GM12878 (cell line): ENCODE measurements around the gene RFPL1. TPM values are rescaled to one million over a fixed set of nuclear protein-coding genes. Genes with fewer than 3 reads are reported as not detected.

Experiments used
- ATAC-seq: fragments of 200-7000 bp; cut with Tn5 transposase; 3 replicates; pipeline ENCODE4 v1.9.1; 2020; ENCODE audit warnings: mild to moderate bottlenecking, moderate library complexity
- BruUV-seq: library from RNA; stranded (reverse); fragments of 400-500 nt; replicated peaks from 2 replicates; lab custom pipeline; 2021; lab: Mats Ljungman, UMichigan
- CTCF ChIA-PET: fragments of 300-600 bp; sonication (Branson Sonifier 250); formaldehyde crosslinking; extraction: SDS; loops from one replicate; lab custom pipeline; 2021; ENCODE audit warnings: inconsistent platforms; lab: Yijun Ruan, JAX
- POLR2A ChIA-PET: fragments of 350-600 bp; formaldehyde crosslinking; extraction: SDS; loops from one replicate; lab custom pipeline; 2021; ENCODE audit warnings: inconsistent platforms; lab: Charles Lee
- RAD21 ChIA-PET: fragments of 300-600 bp; sonication (Branson Sonifier 250); formaldehyde crosslinking; loops from one replicate; lab custom pipeline; 2023; ENCODE audit warnings: antibody characterized with exemption; ENCODE audit not compliant: unreplicated experiment; lab: Charles Lee
- SMC1A ChIA-PET: fragments of 300-600 bp; sonication (Branson Sonifier 250); formaldehyde crosslinking; loops from one replicate; lab custom pipeline; 2023; ENCODE audit not compliant: unreplicated experiment, uncharacterized antibody; lab: Charles Lee
- DNase-seq: peaks from one replicate; pipeline ENCODE4 v3.0.0-alpha.2; 2011; ENCODE audit warnings: low read depth, low spot score
- FAIRE-seq: peaks from 3 replicates; lab custom pipeline; 2011; peaks lifted over from hg19 to GRCh38; lab: Jason Lieb, UNC
- H2AFZ ChIP-seq: 2 replicates; pipeline ENCODE4 v1.6.0; 2011; ENCODE audit warnings: low read depth, low read length, control low read depth; ENCODE audit not compliant: control insufficient read depth
- H3K27ac ChIP-seq: 2 replicates; pipeline ENCODE4 v1.5.1; 2011; ENCODE audit warnings: control low read depth; ENCODE audit not compliant: control insufficient read depth, insufficient read depth
- H3K27me3 ChIP-seq, 2 experiments: replicated peaks in 1 of 2; 2 replicates each; pipeline versions ENCODE4 v1.6.0 to v1.6.1; 2011; ENCODE audit warnings: low read length in 1 of 2; ENCODE audit not compliant: control insufficient read depth in 2 of 2, insufficient read depth in 2 of 2
- H3K36me3 ChIP-seq, 2 experiments: 2 replicates each; pipeline ENCODE4 v1.5.1; 2011; ENCODE audit warnings: low read length in 1 of 2; ENCODE audit not compliant: control insufficient read depth in 2 of 2, insufficient read depth in 2 of 2
- H3K4me1 ChIP-seq: 2 replicates; pipeline ENCODE4 v1.6.1; 2011; ENCODE audit warnings: mild to moderate bottlenecking, low read length, moderate library complexity, mixed read lengths; ENCODE audit not compliant: control insufficient read depth, insufficient read depth
- H3K4me2 ChIP-seq: 2 replicates; pipeline ENCODE4 v1.6.0; 2011; ENCODE audit warnings: control low read depth; ENCODE audit not compliant: control insufficient read depth, insufficient read depth
- H3K4me3 ChIP-seq: fragments of 200-600 bp; sonication (generic); 2 replicates; pipeline ENCODE4 v1.5.1; 2016
- H3K79me2 ChIP-seq: 2 replicates; pipeline ENCODE4 v1.6.0; 2011; ENCODE audit warnings: low read length; ENCODE audit not compliant: control insufficient read depth, insufficient read depth
- H3K9ac ChIP-seq: 2 replicates; pipeline ENCODE4 v1.8.0; 2011; ENCODE audit warnings: low read length, control low read depth, mixed read lengths; ENCODE audit not compliant: control insufficient read depth, insufficient read depth
- H3K9me3 ChIP-seq: replicated peaks from 3 replicates; pipeline ENCODE4 v1.5.1; 2011; ENCODE audit warnings: mild to moderate bottlenecking, low read length; ENCODE audit not compliant: control insufficient read depth, insufficient read depth
- H4K20me1 ChIP-seq: 2 replicates; pipeline ENCODE4 v1.6.0; 2011; ENCODE audit not compliant: control insufficient read depth, insufficient read depth
- CBX3 ChIP-seq: fragments of 200-600 bp; sonication (generic); IDR thresholded peaks from 2 replicates; pipeline ENCODE4 v1.6.1; 2016; ENCODE audit warnings: low read depth, borderline replicate concordance
- CREB1 ChIP-seq: IDR thresholded peaks from 2 replicates; pipeline ENCODE4 v1.6.1; 2012; ENCODE audit warnings: low read depth, mild to moderate bottlenecking, inconsistent platforms
- DPF2 ChIP-seq: fragments of 450-650 bp; IDR thresholded peaks from 2 replicates; pipeline ENCODE4 v1.6.1; 2017; ENCODE audit warnings: mild to moderate bottlenecking
- HCFC1 ChIP-seq: fragments of 150-350 bp; IDR thresholded peaks from 2 replicates; pipeline ENCODE4 v1.6.1; 2014; ENCODE audit warnings: low read length
- KAT2A ChIP-seq: conservative IDR thresholded peaks from 2 replicates; pipeline ENCODE4 v1.6.1; 2011; ENCODE audit warnings: low read depth, low read length; ENCODE audit not compliant: control insufficient read depth
- MEF2A ChIP-seq: IDR thresholded peaks from 2 replicates; pipeline ENCODE4 v1.6.1; 2011; ENCODE audit warnings: low read depth, mild to moderate bottlenecking, low read length, moderate library complexity; ENCODE audit not compliant: insufficient read depth
- MEF2B ChIP-seq: fragments of 450-650 bp; IDR thresholded peaks from 2 replicates; pipeline ENCODE4 v1.6.1; 2018; ENCODE audit warnings: mild to moderate bottlenecking, moderate library complexity; ENCODE audit not compliant: partially characterized antibody, poor library complexity, severe bottlenecking
- PBX3 ChIP-seq: IDR thresholded peaks from 2 replicates; pipeline ENCODE4 v1.6.1; 2011; ENCODE audit warnings: mild to moderate bottlenecking, low read depth, low read length, moderate library complexity; ENCODE audit not compliant: insufficient replicate concordance
- PML ChIP-seq: IDR thresholded peaks from 2 replicates; pipeline ENCODE4 v1.6.1; 2012; ENCODE audit warnings: low read length, inconsistent platforms
- RAD21 ChIP-seq: IDR thresholded peaks from 2 replicates; pipeline ENCODE4 v1.6.1; 2011; ENCODE audit warnings: mild to moderate bottlenecking, low read depth, low read length, moderate library complexity; ENCODE audit not compliant: insufficient read depth
- RCOR1 ChIP-seq: conservative IDR thresholded peaks from 2 replicates; pipeline ENCODE4 v1.6.1; 2012; ENCODE audit warnings: low read depth, low read length, improper control_type of control experiment
- SMC3 ChIP-seq: IDR thresholded peaks from 2 replicates; pipeline ENCODE4 v1.6.1; 2011; ENCODE audit warnings: low read length, improper control_type of control experiment, borderline replicate concordance
- SREBF1 ChIP-seq: IDR thresholded peaks from 2 replicates; pipeline ENCODE4 v1.6.1; 2012; ENCODE audit warnings: mild to moderate bottlenecking, low read length
- SUZ12 ChIP-seq: fragments of 200-600 bp; sonication (generic); IDR thresholded peaks from one replicate; pipeline ENCODE4 v1.6.1; 2018; ENCODE audit warnings: antibody characterized with exemption, mild to moderate bottlenecking; ENCODE audit not compliant: unreplicated experiment
- TAF1 ChIP-seq: IDR thresholded peaks from 2 replicates; pipeline ENCODE4 v1.6.1; 2011; ENCODE audit warnings: mild to moderate bottlenecking, low read depth, low read length, borderline replicate concordance
- ZBED1 ChIP-seq: IDR thresholded peaks from 2 replicates; pipeline ENCODE4 v1.6.1; 2016; ENCODE audit warnings: borderline replicate concordance
- WGBS: methylation state at CpG from one replicate; pipeline ENCODE4 v1.1.6; 2016; ENCODE audit warnings: low lambda C conversion rate; ENCODE audit not compliant: insufficient replicate concordance, insufficient coverage; ENCODE audit errors: missing lambda C conversion rate; 5-methylcytosine and 5-hydroxymethylcytosine counted together
- in situ Hi-C: fragments of 300-500 bp; cut with MboI; formaldehyde crosslinking; loops from 9 replicates; pipeline ENCODE4 v1.14.3; 2018; ENCODE audit warnings: mixed read lengths
- intact Hi-C: fragments of 100-400 bp; cut with micrococcal nuclease; formaldehyde crosslinking; loops from one replicate; pipeline ENCODE4 v1.14.2; 2022; ENCODE audit not compliant: unreplicated experiment
- polyA plus RNA-seq, 11 experiments: library from polyadenylated mRNA; depleted of rRNA in 4 of 11; unstranded in 6 of 11; stranded (reverse) in 5 of 11; fragments of >200 nt; fragmentation: Nextera tagmentation in 4 of 11; fragmentation: Illumina TruSeq in 1 of 11; extraction: Ambion mirVana in 4 of 11; extraction: Trizol in 1 of 11; gene quantifications; 1 replicate in 1 of 11; 2 replicates in 10 of 11; pipeline versions ENCODE4 v1.2.1 to v1.2.3, GENCODE V29; 2011 to 2016; ENCODE audit warnings: inconsistent platforms in 2 of 11, missing spikeins in 2 of 11, low read depth in 1 of 11
- total RNA-seq, 4 experiments: library from RNA; depleted of rRNA in 3 of 4; stranded (reverse); fragments of >200 nt in 3 of 4; fragmentation: Illumina TruSeq in 1 of 4; extraction: Trizol in 1 of 4; gene quantifications; 2 replicates each; pipeline versions ENCODE4 v1.2.1 to v1.2.3, GENCODE V29; 2013 to 2021
- TF ChIP-seq, protein P1 (sequence below): fragments of 150-350 bp; IDR thresholded peaks from 2 replicates; pipeline ENCODE4 v1.6.1; 2014; ENCODE audit warnings: mild to moderate bottlenecking, low read depth, low read length

The RFPL1 gene
- total and polyA plus RNA-seq, 10 of the 15 experiments (the other 5 are each of a cell fraction or from before 2014, with no cell fraction given): 0.13 TPM; not detected in 9

GRCh38 chr22:29473001-29473400 lies 34.6 kb downstream of the RFPL1 start:
- Histone ChIP-seq H3K9ac (no peak overlapping the region), H3K4me3 (no peak overlapping the region), H3K4me1 (peaks cover 8% of the 10 kb centered on the region), H3K27me3 (peaks cover 0 to 3% of the 10 kb centered on the region in 2 experiments; a peak in 3 of 4 replicates), H4K20me1 (no peaks in the 10 kb centered on the region), H3K4me2 (no peak overlapping the region), H3K36me3 (no peaks in the 10 kb centered on the region), H3K9me3 (no peaks in the 10 kb centered on the region), H3K79me2 (no peaks in the 10 kb centered on the region), H3K27ac (no peak overlapping the region), H2AFZ (no peak overlapping the region)
- intact Hi-C loops (no loop called here), in situ Hi-C loops (no loop called here)
- ATAC-seq (no peak), FAIRE-seq (no peak), DNase-seq (no peak)
- WGBS: 25% methylated on average over 5 of the region's 5 CpGs
- SMC1A ChIA-PET: no interaction called here
- CTCF ChIA-PET: interaction anchor here (1.2 kb wide), 1 partner anchor 81 kb away, joined by 4 read pairs; the partner anchor contains the start of gene THOC5
- POLR2A ChIA-PET: no interaction called here
- BruUV-seq: no TSS peak
- RAD21 ChIA-PET: no interaction called here
- TF ChIP-seq HCFC1: no peak
- TF ChIP-seq RAD21: no peak
- TF ChIP-seq SMC3: no peak
- no peak for TF ChIP-seq TAF1
- TF ChIP-seq CREB1: no peak
- no peak for TF ChIP-seq MEF2A
- TF ChIP-seq CBX3: no peak
- no peak for TF ChIP-seq SUZ12

DNA sequence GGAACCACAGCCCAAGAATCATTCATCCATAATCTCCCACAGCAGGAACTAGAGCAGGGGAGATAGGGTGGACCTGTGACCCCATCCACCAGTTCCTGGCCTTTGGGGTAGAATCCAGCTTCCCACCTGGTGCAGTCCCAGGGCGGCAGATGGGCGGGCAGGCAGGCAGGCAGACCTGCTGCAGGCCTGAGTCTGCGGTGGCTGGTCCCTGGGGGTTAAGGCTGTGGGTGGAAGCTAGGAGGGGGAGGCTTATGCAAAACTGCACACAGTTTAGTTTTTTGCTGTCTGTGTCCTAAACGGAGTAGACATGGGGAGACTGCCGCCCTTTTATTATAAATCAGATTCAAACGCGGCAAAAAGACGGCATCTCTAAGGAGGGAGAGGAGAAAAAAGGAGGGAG lies 37.2 kb downstream of the RFPL1 start:
- CTCF ChIA-PET: interaction anchor here (0.7 to 1.0 kb wide), 2 partner anchors 78 to 297 kb away, joined by 3 read pairs; partner anchors contain the start of gene THOC5
- peaks cover 8% of the 10 kb centered on the region; the same call in 1 of the 2 replicates for H3K4me1 ChIP-seq
- in situ Hi-C loops (no loop called here), intact Hi-C loops (no loop called here)
- no peak overlapping the region for H3K9ac ChIP-seq
- POLR2A ChIA-PET: no interaction called here
- H3K4me2 ChIP-seq: no peak overlapping the region
- SMC1A ChIA-PET: interaction anchor here (0.7 kb wide), 1 partner anchor 10 kb away, joined by 3 read pairs; no protein-coding TSS in a partner anchor
- DNase-seq (peak; percentile 20), ATAC-seq (peak; percentile 91), FAIRE-seq (no peak)
- no peak overlapping the region for H3K4me3 ChIP-seq
- no peaks in the 10 kb centered on the region for H4K20me1 ChIP-seq
- RAD21 ChIA-PET: interaction anchor here (0.8 kb wide), 1 partner anchor 14 kb away, joined by 3 read pairs; no protein-coding TSS in a partner anchor
- no peak overlapping the region for H3K27ac ChIP-seq
- peaks cover 0 to 3% of the 10 kb centered on the region in 2 experiments; a peak in 3 of 4 replicates for H3K27me3 ChIP-seq
- WGBS: 2% methylated on average over 8 of the region's 8 CpGs
- H2AFZ ChIP-seq: no peak overlapping the region
- no peaks in the 10 kb centered on the region for H3K79me2 ChIP-seq
- BruUV-seq: no TSS peak
- H3K9me3 ChIP-seq: no peaks in the 10 kb centered on the region; the same call in 2 of the 3 replicates
- H3K36me3 ChIP-seq: no peaks in the 10 kb centered on the region
- no peak for TF ChIP-seq ZBED1
- TF ChIP-seq PBX3: no peak
- TF ChIP-seq HCFC1: no peak
- TF ChIP-seq DPF2: no peak
- peak; percentile 92 for TF ChIP-seq MEF2B
- no peak for TF ChIP-seq PML
- no peak for TF ChIP-seq SREBF1
- TF ChIP-seq RCOR1: no peak
- TF ChIP-seq, protein P1, sequence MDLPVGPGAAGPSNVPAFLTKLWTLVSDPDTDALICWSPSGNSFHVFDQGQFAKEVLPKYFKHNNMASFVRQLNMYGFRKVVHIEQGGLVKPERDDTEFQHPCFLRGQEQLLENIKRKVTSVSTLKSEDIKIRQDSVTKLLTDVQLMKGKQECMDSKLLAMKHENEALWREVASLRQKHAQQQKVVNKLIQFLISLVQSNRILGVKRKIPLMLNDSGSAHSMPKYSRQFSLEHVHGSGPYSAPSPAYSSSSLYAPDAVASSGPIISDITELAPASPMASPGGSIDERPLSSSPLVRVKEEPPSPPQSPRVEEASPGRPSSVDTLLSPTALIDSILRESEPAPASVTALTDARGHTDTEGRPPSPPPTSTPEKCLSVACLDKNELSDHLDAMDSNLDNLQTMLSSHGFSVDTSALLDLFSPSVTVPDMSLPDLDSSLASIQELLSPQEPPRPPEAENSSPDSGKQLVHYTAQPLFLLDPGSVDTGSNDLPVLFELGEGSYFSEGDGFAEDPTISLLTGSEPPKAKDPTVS: no peak
- TF ChIP-seq KAT2A: no peak
